Endothelial cell (in vitro differentiated cells): ENCODE results near the gene NUCB1. TPM values are rescaled to one million over a fixed set of nuclear protein-coding genes. Genes with fewer than 3 reads are reported as not detected.
"Not testable (repeated sequence)": the region's sequence is repeated elsewhere in the genome, so short reads cannot be mapped to it uniquely, and the experiment has no call there.

Source experiments
- DNase-seq: peaks from one replicate; pipeline ENCODE4 v3.0.0; 2021; ENCODE audit warnings: low spot score
- H3K27ac Mint-ChIP-seq: one replicate; pipeline ENCODE4 v1.8.0; 2021; ENCODE audit warnings: mixed read lengths, inconsistent platforms; ENCODE audit not compliant: unreplicated experiment
- H3K27me3 Mint-ChIP-seq: one replicate; pipeline ENCODE4 v1.8.0; 2021; ENCODE audit warnings: mild to moderate bottlenecking, moderate library complexity, mixed read lengths, inconsistent platforms; ENCODE audit not compliant: unreplicated experiment
- H3K36me3 Mint-ChIP-seq: one replicate; pipeline ENCODE4 v1.8.0; 2021; ENCODE audit warnings: mild to moderate bottlenecking, low read depth, mixed read lengths, inconsistent platforms; ENCODE audit not compliant: unreplicated experiment
- H3K4me1 Mint-ChIP-seq: one replicate; pipeline ENCODE4 v1.8.0; 2021; ENCODE audit warnings: mild to moderate bottlenecking, mixed read lengths, inconsistent platforms; ENCODE audit not compliant: unreplicated experiment
- H3K4me3 Mint-ChIP-seq: one replicate; pipeline ENCODE4 v1.8.0; 2021; ENCODE audit warnings: mild to moderate bottlenecking, mixed read lengths, inconsistent platforms; ENCODE audit not compliant: unreplicated experiment
- H3K9me3 Mint-ChIP-seq: one replicate; pipeline ENCODE4 v1.8.0; 2021; ENCODE audit warnings: mixed read lengths, inconsistent platforms; ENCODE audit not compliant: unreplicated experiment
- total RNA-seq: library from RNA; stranded (reverse); fragmentation: NEBNext Ultra II Directional; extraction: Animal tissue kit (Norgen Biotek cat#: 25700); gene quantifications from one replicate; pipeline ENCODE4 v1.2.1, GENCODE V29; 2021; ENCODE audit not compliant: unreplicated experiment
- TF ChIP-seq, protein P1 (sequence below): fragments of 200-600 bp; sonication (generic); IDR thresholded peaks from one replicate; pipeline ENCODE4 v1.5.0; 2021; ENCODE audit warnings: antibody characterized with exemption; ENCODE audit not compliant: unreplicated experiment

NUCB1 gene
- total RNA-seq, 1 donor from 2014 or later = 244 TPM

- Mint-ChIP-seq H3K4me1 (no peaks in the 10 kb centered on the region), H3K4me3 (no peak overlapping the region), H3K27ac (no peak overlapping the region), H3K27me3 (peaks cover 5% of the 10 kb centered on the region), H3K9me3 (no peaks in the 10 kb centered on the region), H3K36me3 (peaks cover 18% of the 10 kb centered on the region)
- TF ChIP-seq, protein P1, sequence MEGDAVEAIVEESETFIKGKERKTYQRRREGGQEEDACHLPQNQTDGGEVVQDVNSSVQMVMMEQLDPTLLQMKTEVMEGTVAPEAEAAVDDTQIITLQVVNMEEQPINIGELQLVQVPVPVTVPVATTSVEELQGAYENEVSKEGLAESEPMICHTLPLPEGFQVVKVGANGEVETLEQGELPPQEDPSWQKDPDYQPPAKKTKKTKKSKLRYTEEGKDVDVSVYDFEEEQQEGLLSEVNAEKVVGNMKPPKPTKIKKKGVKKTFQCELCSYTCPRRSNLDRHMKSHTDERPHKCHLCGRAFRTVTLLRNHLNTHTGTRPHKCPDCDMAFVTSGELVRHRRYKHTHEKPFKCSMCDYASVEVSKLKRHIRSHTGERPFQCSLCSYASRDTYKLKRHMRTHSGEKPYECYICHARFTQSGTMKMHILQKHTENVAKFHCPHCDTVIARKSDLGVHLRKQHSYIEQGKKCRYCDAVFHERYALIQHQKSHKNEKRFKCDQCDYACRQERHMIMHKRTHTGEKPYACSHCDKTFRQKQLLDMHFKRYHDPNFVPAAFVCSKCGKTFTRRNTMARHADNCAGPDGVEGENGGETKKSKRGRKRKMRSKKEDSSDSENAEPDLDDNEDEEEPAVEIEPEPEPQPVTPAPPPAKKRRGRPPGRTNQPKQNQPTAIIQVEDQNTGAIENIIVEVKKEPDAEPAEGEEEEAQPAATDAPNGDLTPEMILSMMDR = no peak
- no peak for DNase-seq
Measured at GRCh38 chr19:48920949-48921348, 20.8 kb downstream of the NUCB1 start.

DNA sequence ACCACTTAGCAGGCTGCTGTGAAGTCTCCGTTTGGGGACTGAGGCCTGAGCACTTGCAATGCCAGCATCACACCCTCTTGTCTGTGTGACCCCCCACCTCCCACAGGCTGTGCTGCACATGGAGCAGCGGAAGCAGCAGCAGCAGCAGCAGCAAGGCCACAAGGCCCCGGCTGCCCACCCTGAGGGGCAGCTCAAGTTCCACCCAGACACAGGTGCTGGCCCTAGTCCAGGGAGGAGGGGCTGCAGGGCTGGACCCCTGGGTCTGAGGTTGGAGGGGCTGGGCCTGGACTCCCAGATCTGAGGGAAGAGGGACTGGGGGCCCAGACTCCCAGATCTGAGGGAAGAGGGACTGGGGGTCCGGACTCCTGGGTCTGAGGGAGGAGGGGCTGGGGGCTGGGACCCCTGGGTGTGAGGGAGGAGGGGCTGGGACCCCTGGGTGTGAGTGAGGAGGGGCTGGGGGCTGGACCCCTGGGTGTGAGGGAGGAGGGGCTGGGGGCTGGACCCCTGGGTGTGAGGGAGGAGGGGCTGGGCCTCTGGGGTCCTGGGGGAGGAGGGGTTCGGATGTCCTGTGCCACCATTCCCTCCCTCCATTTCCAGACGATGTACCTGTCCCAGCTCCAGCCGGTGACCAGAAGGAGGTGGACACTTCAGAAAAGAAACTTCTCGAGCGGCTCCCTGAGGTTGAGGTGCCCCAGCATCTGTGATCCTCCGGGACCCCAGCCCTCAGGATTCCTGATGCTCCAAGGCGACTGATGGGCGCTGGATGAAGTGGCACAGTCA, 21.8 kb downstream of the NUCB1 start:
- H3K4me3 Mint-ChIP-seq = no peak overlapping the region
- H3K27me3 Mint-ChIP-seq = peaks cover 6% of the 10 kb centered on the region
- no peaks in the 10 kb centered on the region for H3K4me1 Mint-ChIP-seq
- DNase-seq = no peak
- H3K27ac Mint-ChIP-seq = no peak overlapping the region
- TF ChIP-seq, protein P1 = no peak
- H3K36me3 Mint-ChIP-seq = peaks cover 15% of the 10 kb centered on the region
- no peaks in the 10 kb centered on the region for H3K9me3 Mint-ChIP-seq

DNA sequence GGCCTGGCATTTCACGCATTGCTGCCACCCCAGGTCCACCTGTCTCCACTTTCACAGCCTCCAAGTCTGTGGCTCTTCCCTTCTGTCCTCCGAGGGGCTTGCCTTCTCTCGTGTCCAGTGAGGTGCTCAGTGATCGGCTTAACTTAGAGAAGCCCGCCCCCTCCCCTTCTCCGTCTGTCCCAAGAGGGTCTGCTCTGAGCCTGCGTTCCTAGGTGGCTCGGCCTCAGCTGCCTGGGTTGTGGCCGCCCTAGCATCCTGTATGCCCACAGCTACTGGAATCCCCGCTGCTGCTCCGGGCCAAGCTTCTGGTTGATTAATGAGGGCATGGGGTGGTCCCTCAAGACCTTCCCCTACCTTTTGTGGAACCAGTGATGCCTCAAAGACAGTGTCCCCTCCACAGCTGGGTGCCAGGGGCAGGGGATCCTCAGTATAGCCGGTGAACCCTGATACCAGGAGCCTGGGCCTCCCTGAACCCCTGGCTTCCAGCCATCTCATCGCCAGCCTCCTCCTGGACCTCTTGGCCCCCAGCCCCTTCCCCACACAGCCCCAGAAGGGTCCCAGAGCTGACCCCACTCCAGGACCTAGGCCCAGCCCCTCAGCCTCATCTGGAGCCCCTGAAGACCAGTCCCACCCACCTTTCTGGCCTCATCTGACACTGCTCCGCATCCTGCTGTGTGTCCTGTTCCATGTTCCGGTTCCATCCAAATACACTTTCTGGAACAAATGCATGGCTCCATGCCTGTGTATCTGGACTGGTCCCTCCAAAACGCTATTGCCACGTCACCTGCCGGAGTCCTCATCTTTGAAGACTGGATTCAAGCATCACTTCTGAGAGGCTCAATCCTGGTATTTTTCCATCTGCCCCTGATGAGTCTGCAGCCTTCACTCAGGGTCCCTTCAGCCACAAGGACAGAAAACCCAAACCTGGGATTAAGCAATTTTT, 22.7 kb downstream of the NUCB1 start:
- no peak overlapping the region for H3K27ac Mint-ChIP-seq
- no peaks in the 10 kb centered on the region for H3K4me1 Mint-ChIP-seq
- H3K36me3 Mint-ChIP-seq = peaks cover 13% of the 10 kb centered on the region

DNA sequence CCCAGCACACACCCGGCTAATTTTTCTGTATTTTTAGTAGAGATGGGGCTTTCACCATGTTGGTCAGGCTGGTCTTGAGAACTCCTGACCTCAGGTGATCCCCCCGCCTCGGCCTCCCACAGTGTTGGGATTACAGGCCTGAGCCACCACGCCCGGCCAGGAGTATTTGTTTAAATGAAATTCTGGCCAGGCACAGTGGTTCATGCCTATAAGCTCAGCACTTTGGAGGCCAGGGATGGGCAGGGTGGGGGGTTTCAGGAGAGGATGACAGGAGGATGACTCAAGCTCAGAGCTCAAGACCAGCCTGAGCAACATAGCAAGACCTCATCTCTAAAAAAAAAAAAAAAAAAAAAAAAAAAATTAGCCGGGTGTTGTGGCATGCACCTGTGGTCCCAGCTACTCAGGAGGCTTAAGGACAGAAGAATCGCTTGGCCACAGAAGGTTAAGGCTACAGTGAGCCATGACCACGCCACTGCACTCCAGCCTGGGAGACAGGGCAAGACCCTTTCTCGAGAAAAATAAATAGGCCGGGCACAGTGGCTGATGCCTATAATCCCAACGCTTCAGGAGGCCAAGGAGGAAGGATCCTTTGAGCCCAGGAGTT, 25.2 kb downstream of the NUCB1 start:
- Mint-ChIP-seq H3K36me3 (peaks cover 9% of the 10 kb centered on the region), H3K4me1 (no peaks in the 10 kb centered on the region), H3K27me3 (peaks cover 7% of the 10 kb centered on the region), H3K4me3 (no peak overlapping the region), H3K27ac (no peak overlapping the region), H3K9me3 (no peaks in the 10 kb centered on the region)
- TF ChIP-seq, protein P1 = no peak
- DNase-seq = no peak

More for the DNA sequence above, 22.7 kb downstream of the NUCB1 start:
- DNase-seq = no peak
- Mint-ChIP-seq H3K9me3 (no peaks in the 10 kb centered on the region), H3K4me3 (peak overlapping the region; percentile 69), H3K27me3 (peaks cover 9% of the 10 kb centered on the region)
- TF ChIP-seq, protein P1 = no peak

GRCh38 chr19:48925890-48926289, 25.8 kb downstream of the NUCB1 start:
- not testable (repeated sequence) for H3K27me3 Mint-ChIP-seq, H3K27ac Mint-ChIP-seq, H3K4me3 Mint-ChIP-seq, H3K4me1 Mint-ChIP-seq, H3K36me3 Mint-ChIP-seq, DNase-seq, H3K9me3 Mint-ChIP-seq
